DOHH2 (cell line): ENCODE data around the gene CDK5RAP3.

Source experiments
- H3F3A ChIP-seq: fragments of 200-600 bp; sonication (generic), shearing (Covaris generic); 2 replicates; pipeline ENCODE4 v1.6.0; 2016; ENCODE audit warnings: antibody characterized with exemption, mild to moderate bottlenecking; ENCODE audit not compliant: control insufficient read depth, insufficient read depth
- H3K27ac ChIP-seq: fragments of 200-600 bp; sonication (generic); 2 replicates; pipeline ENCODE4 v1.5.1; 2014; ENCODE audit warnings: low read depth, mild to moderate bottlenecking, low read length, moderate library complexity
- H3K27me3 ChIP-seq: fragments of 200-600 bp; sonication (generic); 2 replicates; pipeline ENCODE4 v1.6.1; 2014; ENCODE audit warnings: mild to moderate bottlenecking, low read length, mixed read lengths; ENCODE audit not compliant: control insufficient read depth
- H3K36me3 ChIP-seq: fragments of 200-600 bp; sonication (generic); 2 replicates; pipeline ENCODE4 v1.6.1; 2014; ENCODE audit warnings: mild to moderate bottlenecking, low read length, moderate library complexity, mixed read lengths; ENCODE audit not compliant: control insufficient read depth
- H3K4me1 ChIP-seq: fragments of 200-600 bp; sonication (generic); 2 replicates; pipeline ENCODE4 v1.6.1; 2014; ENCODE audit warnings: mild to moderate bottlenecking, low read length, mixed read lengths; ENCODE audit not compliant: control insufficient read depth
- H3K4me2 ChIP-seq: fragments of 200-600 bp; sonication (generic); 2 replicates; pipeline ENCODE4 v1.6.0; 2014; ENCODE audit warnings: mild to moderate bottlenecking, low read length, moderate library complexity
- H3K4me3 ChIP-seq: fragments of 200-600 bp; sonication (generic); 2 replicates; pipeline ENCODE4 v1.5.1; 2014; ENCODE audit warnings: mild to moderate bottlenecking, low read length, mixed read lengths
- H3K79me2 ChIP-seq: fragments of 200-600 bp; sonication (generic); 2 replicates; pipeline ENCODE4 v1.6.1; 2014; ENCODE audit warnings: mild to moderate bottlenecking, low read length, mixed read lengths; ENCODE audit not compliant: control insufficient read depth
- H3K9me2 ChIP-seq: fragments of 200-600 bp; sonication (generic); replicated peaks from 2 replicates; pipeline ENCODE4 v1.6.1; 2014; ENCODE audit warnings: mild to moderate bottlenecking, low read length, mixed read lengths; ENCODE audit not compliant: control insufficient read depth
- H3K9me3 ChIP-seq: fragments of 200-600 bp; sonication (generic); 2 replicates; pipeline ENCODE4 v1.6.1; 2014; ENCODE audit warnings: antibody characterized with exemption, low read length, mixed read lengths; ENCODE audit not compliant: control insufficient read depth, insufficient read depth
- H4K20me1 ChIP-seq: fragments of 200-600 bp; sonication (generic); 2 replicates; pipeline ENCODE4 v1.6.0; 2014; ENCODE audit warnings: low read depth, mild to moderate bottlenecking, antibody characterized with exemption, low read length, moderate library complexity; ENCODE audit not compliant: control insufficient read depth, insufficient read depth
- CTCF ChIP-seq: fragments of 200-600 bp; sonication (generic); IDR thresholded peaks from one replicate; pipeline ENCODE4 v1.5.1; 2014; ENCODE audit warnings: antibody characterized with exemption, mild to moderate bottlenecking, low read depth, low read length; ENCODE audit not compliant: poor library complexity, severe bottlenecking
- EZH2phosphoT487 ChIP-seq: fragments of 200-600 bp; sonication (generic); IDR thresholded peaks from 2 replicates; pipeline ENCODE4 v1.6.1; 2017; ENCODE audit warnings: borderline replicate concordance, mild to moderate bottlenecking, antibody characterized with exemption, low read length, moderate library complexity, mixed read lengths

The CDK5RAP3 gene

GRCh38 chr17:47996201-47996600, 25.3 kb downstream of the CDK5RAP3 start:
- no peaks in the 10 kb centered on the region for H4K20me1 ChIP-seq
- TF ChIP-seq CTCF (no peak), EZH2phosphoT487 (no peak)
- no peaks in the 10 kb centered on the region for H3F3A ChIP-seq
- no peaks in the 10 kb centered on the region for H3K79me2 ChIP-seq
- H3K4me2 ChIP-seq = no peak overlapping the region
- no peak overlapping the region for H3K27ac ChIP-seq
- no peaks in the 10 kb centered on the region for H3K9me3 ChIP-seq
- H3K4me1 ChIP-seq = no peaks in the 10 kb centered on the region
- H3K27me3 ChIP-seq = peaks cover 15% of the 10 kb centered on the region
- no peak overlapping the region for H3K4me3 ChIP-seq
- H3K9me2 ChIP-seq = no peaks in the 10 kb centered on the region
- no peaks in the 10 kb centered on the region for H3K36me3 ChIP-seq

DNA sequence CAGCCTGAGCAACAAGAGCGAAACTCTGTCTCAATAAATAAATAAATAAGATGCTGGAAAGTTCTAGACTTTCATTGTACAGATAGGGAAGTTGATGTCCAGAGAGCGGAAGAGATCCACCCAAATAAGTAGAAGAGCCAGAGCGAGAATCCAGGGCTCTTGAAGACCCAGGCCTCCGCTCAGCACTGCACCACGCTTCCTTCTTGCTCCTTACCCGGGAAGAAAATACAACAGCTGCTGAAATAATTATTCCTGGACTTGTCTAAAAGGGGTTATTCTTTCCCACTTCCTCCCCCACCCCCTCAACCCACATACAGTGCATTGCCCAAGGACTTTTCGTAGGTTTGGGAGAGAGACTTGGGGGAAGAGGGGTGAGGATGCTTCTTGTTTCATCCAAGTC, 26.7 kb downstream of the CDK5RAP3 start:
- no peak overlapping the region for H3K27ac ChIP-seq
- H4K20me1 ChIP-seq = no peaks in the 10 kb centered on the region
- no peaks in the 10 kb centered on the region for H3K9me2 ChIP-seq
- no peak overlapping the region for H3K4me2 ChIP-seq
- H3K9me3 ChIP-seq = no peaks in the 10 kb centered on the region
- no peaks in the 10 kb centered on the region for H3K36me3 ChIP-seq
- peaks cover 5% of the 10 kb centered on the region for H3K4me1 ChIP-seq
- H3K27me3 ChIP-seq = peaks cover 18% of the 10 kb centered on the region
- no peak overlapping the region for H3K4me3 ChIP-seq
- H3F3A ChIP-seq = no peaks in the 10 kb centered on the region
- TF ChIP-seq EZH2phosphoT487 (no peak), CTCF (no peak)
- H3K79me2 ChIP-seq = no peaks in the 10 kb centered on the region

GRCh38 chr17:47998044-47998443, 27.1 kb downstream of the CDK5RAP3 start:
- Histone ChIP-seq H3K27me3 (peaks cover 23% of the 10 kb centered on the region), H3K9me3 (no peaks in the 10 kb centered on the region), H3K4me1 (peaks cover 9% of the 10 kb centered on the region), H3K4me3 (no peak overlapping the region), H3F3A (no peaks in the 10 kb centered on the region), H3K79me2 (no peaks in the 10 kb centered on the region), H3K4me2 (no peak overlapping the region), H3K36me3 (no peaks in the 10 kb centered on the region), H4K20me1 (no peaks in the 10 kb centered on the region), H3K9me2 (no peaks in the 10 kb centered on the region), H3K27ac (no peak overlapping the region)
- no peak for TF ChIP-seq CTCF
- TF ChIP-seq EZH2phosphoT487 = no peak

DNA sequence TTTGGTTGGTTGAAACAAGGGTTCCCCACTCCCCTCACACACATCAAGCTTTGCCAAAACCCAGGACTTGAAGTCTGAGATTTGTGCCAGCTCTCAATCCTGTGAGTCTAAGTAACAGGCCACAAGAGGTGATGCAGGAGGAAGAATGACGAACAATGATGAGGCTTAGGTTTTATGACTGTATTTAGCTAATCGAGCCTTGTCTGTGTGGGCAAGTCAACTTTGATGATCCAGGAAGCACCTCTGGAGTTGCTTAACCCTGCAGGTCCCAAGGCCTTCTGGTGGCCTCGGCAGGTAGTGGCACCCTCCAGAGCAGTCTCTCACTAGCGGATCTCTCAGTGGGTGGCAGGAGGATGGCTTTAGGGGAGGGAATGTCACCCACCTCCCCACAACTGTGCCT, 28.7 kb downstream of the CDK5RAP3 start:
- Histone ChIP-seq H3K79me2 (no peaks in the 10 kb centered on the region), H3K9me2 (no peaks in the 10 kb centered on the region), H3K27ac (no peak overlapping the region), H4K20me1 (no peaks in the 10 kb centered on the region), H3K4me2 (no peak overlapping the region), H3K27me3 (peaks cover 33% of the 10 kb centered on the region), H3K4me1 (peaks cover 9% of the 10 kb centered on the region), H3F3A (no peaks in the 10 kb centered on the region), H3K9me3 (no peaks in the 10 kb centered on the region), H3K4me3 (no peak overlapping the region), H3K36me3 (no peaks in the 10 kb centered on the region)
- no peak for TF ChIP-seq EZH2phosphoT487
- no peak for TF ChIP-seq CTCF
